ENCODE data around the gene KIAA0513. TPM values are rescaled to one million over a fixed set of nuclear protein-coding genes. Genes with fewer than 3 reads are reported as not detected.

The KIAA0513 gene
- total RNA-seq, 1 donor from 2014 or later: 16.3 TPM

DNA sequence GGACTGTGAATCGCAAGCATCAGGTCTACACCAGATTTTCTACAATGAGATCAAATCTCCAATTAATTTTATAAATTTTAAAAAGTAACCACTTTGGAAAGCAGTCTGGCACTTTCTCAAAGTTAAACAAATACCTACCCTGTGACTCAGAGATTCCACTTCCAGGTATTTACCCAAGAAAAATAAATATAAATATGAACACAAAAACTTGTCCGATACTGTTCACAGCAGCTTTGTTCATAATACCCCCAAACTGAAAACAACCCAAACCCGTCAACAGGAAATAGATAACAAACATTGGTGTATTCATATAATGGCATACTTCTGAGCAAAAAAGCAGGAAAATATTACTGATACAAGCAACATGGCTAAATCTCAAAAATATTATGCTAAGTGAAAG lies 28.4 kb upstream of the KIAA0513 start:
- DNase-seq (ENCODE audit: low spot score, unreplicated experiment): no peak
- TF ChIP-seq, protein P1, sequence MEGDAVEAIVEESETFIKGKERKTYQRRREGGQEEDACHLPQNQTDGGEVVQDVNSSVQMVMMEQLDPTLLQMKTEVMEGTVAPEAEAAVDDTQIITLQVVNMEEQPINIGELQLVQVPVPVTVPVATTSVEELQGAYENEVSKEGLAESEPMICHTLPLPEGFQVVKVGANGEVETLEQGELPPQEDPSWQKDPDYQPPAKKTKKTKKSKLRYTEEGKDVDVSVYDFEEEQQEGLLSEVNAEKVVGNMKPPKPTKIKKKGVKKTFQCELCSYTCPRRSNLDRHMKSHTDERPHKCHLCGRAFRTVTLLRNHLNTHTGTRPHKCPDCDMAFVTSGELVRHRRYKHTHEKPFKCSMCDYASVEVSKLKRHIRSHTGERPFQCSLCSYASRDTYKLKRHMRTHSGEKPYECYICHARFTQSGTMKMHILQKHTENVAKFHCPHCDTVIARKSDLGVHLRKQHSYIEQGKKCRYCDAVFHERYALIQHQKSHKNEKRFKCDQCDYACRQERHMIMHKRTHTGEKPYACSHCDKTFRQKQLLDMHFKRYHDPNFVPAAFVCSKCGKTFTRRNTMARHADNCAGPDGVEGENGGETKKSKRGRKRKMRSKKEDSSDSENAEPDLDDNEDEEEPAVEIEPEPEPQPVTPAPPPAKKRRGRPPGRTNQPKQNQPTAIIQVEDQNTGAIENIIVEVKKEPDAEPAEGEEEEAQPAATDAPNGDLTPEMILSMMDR (IDR thresholded peaks at IDR 0.05; ENCODE audit: unreplicated experiment): no peak
- Mint-ChIP-seq H3K27me3 (no peaks in the 10 kb centered on the region), H3K27ac (peak overlapping the region; percentile 50), H3K9me3 (ENCODE audit: low read depth) (no peaks in the 10 kb centered on the region), H3K36me3 (ENCODE audit: insufficient read depth) (peaks cover 18% of the 10 kb centered on the region), H3K4me3 (ENCODE audit: low read depth) (no peak overlapping the region), H3K4me1 (ENCODE audit: low read depth) (peaks cover 38% of the 10 kb centered on the region)

DNA sequence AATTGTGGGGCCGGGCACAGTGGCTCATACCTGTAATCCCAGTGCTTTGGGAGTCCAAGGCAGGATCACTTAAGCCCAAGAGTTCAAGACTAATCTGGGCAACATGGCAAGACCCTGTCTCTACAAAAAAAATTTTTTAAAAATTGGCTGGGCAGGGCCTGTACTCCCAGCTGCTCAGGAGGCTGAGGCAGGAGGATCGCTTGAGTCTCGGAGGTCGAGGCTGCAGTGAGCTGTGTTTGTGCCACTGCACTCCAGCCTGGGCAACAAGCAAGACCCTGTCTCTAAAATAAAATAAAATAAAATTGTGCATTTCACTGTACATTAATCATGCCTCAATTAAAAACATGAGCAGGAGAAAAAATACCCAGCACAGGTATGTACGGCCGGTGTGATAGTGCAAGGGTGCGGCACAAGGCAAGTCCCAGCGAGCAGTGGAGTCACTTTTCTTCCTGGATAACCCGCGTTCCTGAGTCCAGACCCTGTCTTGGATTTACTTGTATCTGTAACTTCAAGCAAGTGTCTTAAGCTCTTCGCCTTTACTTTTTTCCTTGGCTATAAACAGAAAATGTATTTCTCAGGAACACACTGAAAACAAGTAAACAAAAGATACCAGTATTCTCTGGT lies 27.6 kb upstream of the KIAA0513 start:
- Mint-ChIP-seq H3K9me3 (ENCODE audit: low read depth) (no peaks in the 10 kb centered on the region), H3K4me1 (ENCODE audit: low read depth) (peaks cover 38% of the 10 kb centered on the region), H3K36me3 (ENCODE audit: insufficient read depth) (peaks cover 18% of the 10 kb centered on the region), H3K27me3 (no peaks in the 10 kb centered on the region), H3K27ac (peak overlapping the region; percentile 69), H3K4me3 (ENCODE audit: low read depth) (no peak overlapping the region)
- TF ChIP-seq, protein P1 (IDR thresholded peaks at IDR 0.05; ENCODE audit: unreplicated experiment): no peak
- DNase-seq (ENCODE audit: low spot score, unreplicated experiment): no peak

DNA sequence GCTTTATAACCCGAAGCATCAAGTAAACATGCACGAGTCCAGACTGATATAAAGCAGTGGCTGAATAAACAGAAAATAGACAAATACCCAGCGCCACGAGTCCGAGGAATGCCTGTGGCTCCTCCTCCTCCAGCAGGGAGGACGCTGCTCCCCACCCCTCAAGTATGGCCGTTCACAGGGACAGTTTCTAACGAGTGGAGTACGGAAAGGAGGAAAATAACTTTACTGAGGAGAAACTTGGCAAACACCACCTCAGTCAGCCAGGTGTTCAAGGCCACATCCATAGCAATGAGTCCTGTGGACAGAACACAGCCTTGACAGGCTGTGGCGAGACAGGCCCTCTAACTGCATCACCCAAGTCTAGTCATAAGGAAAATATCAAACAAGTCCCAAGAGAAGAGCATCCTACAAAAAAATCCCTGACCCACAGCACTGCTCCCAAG lies 25.5 kb upstream of the KIAA0513 start:
- Mint-ChIP-seq H3K4me1 (ENCODE audit: low read depth) (peaks cover 41% of the 10 kb centered on the region), H3K36me3 (ENCODE audit: insufficient read depth) (peaks cover 6% of the 10 kb centered on the region), H3K9me3 (ENCODE audit: low read depth) (no peaks in the 10 kb centered on the region), H3K27me3 (no peaks in the 10 kb centered on the region), H3K4me3 (ENCODE audit: low read depth) (no peak overlapping the region), H3K27ac (peak overlapping the region; percentile 39)
- TF ChIP-seq, protein P1 (IDR thresholded peaks at IDR 0.05; ENCODE audit: unreplicated experiment): no peak
- DNase-seq (ENCODE audit: low spot score, unreplicated experiment): no peak

DNA sequence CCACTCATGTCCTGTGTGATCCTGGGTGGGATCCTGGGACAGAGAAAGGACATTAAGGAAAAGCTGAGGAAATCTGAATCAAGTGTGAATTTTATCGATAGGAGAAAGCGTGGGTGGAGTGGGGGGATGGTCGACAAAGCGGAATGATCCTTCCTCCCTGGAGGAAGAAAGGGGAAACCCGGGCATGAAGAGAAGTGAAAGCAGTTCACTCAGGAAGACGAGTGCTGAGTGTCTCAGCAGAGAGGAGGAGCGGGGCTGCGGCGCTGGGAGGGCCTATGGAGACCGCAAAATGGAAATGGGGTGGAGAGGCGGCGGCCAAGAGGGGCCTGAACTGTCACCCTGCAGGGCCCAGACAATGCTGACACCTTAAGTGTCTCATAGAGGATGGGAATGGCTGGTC lies 25.0 kb upstream of the KIAA0513 start:
- Mint-ChIP-seq H3K4me1 (ENCODE audit: low read depth) (peaks cover 44% of the 10 kb centered on the region), H3K27ac (peak overlapping the region; percentile 89), H3K36me3 (ENCODE audit: insufficient read depth) (peaks cover 6% of the 10 kb centered on the region), H3K27me3 (no peaks in the 10 kb centered on the region), H3K4me3 (ENCODE audit: low read depth) (no peak overlapping the region), H3K9me3 (ENCODE audit: low read depth) (no peaks in the 10 kb centered on the region)
- TF ChIP-seq, protein P1 (IDR thresholded peaks at IDR 0.05; ENCODE audit: unreplicated experiment): no peak
- DNase-seq (ENCODE audit: low spot score, unreplicated experiment): no peak

DNA sequence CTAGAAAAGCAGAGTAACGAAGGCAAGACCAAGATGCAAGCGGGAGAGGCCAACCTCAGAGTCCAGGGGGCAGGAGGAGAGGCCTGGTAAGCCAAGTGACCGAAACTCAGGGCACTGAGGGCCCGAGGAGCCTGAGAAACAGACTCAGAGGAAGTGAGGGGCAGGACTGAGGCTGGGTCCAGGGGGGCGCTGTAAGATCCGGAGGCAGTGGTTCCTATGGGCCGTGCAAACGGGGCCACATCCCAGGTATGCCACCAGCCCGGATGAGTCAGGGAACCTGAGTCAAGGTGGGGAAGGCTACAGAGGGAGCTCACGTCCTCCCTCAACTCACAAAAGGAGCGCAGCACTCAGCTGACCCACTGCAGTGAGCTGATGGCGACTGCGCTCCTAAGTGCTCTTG lies 24.5 kb upstream of the KIAA0513 start:
- Mint-ChIP-seq H3K36me3 (ENCODE audit: insufficient read depth) (peaks cover 6% of the 10 kb centered on the region), H3K27me3 (no peaks in the 10 kb centered on the region), H3K9me3 (ENCODE audit: low read depth) (no peaks in the 10 kb centered on the region), H3K4me1 (ENCODE audit: low read depth) (peaks cover 45% of the 10 kb centered on the region), H3K4me3 (ENCODE audit: low read depth) (no peak overlapping the region), H3K27ac (peak overlapping the region; percentile 89)
- TF ChIP-seq, protein P1 (IDR thresholded peaks at IDR 0.05; ENCODE audit: unreplicated experiment): no peak
- no peak for DNase-seq (ENCODE audit: low spot score, unreplicated experiment)

All from progenitor cell of endocrine pancreas (in vitro differentiated cells).